H1 (cell line): ENCODE measurements around the gene STAT2. TPM values are rescaled to one million over a fixed set of nuclear protein-coding genes. Genes with fewer than 3 reads are reported as not detected.

Experiments used
- CTCF ChIA-PET: fragments of 300-600 bp; sonication (Branson Sonifier 250); formaldehyde crosslinking; loops from one replicate; lab custom pipeline; 2021; ENCODE audit not compliant: partially characterized antibody; lab: Charles Lee
- POLR2A ChIA-PET: fragments of 300-600 bp; sonication (Branson Sonifier 250); formaldehyde crosslinking; loops from one replicate; lab custom pipeline; 2021; ENCODE audit warnings: inconsistent platforms; ENCODE audit not compliant: partially characterized antibody; lab: Charles Lee
- DNase-seq, 2 experiments: peaks; one replicate each; pipeline versions ENCODE4 v3.0.0 to v3.0.0-alpha.2; 2010 to 2022; ENCODE audit warnings: low spot score in 2 of 2, low read depth in 1 of 2, mixed read lengths in 1 of 2
- FAIRE-seq: peaks from 2 replicates; lab custom pipeline; 2011; peaks lifted over from hg19 to GRCh38; lab: Jason Lieb, UNC
- H2AFZ ChIP-seq: 2 replicates; pipeline ENCODE4 v1.8.1; 2012; ENCODE audit warnings: low read length, inconsistent platforms
- H2AK5ac ChIP-seq: 2 replicates; pipeline ENCODE4 v1.6.1; 2013; ENCODE audit warnings: low read depth, low read length
- H2BK120ac ChIP-seq: replicated peaks from 2 replicates; pipeline ENCODE3; 2013; ENCODE audit warnings: low read depth, low read length, inconsistent platforms
- H2BK12ac ChIP-seq: 2 replicates; pipeline ENCODE4 v1.6.1; 2013; ENCODE audit warnings: low read depth, low read length
- H2BK15ac ChIP-seq: 2 replicates; pipeline ENCODE4 v1.6.1; 2013; ENCODE audit warnings: low read length
- H2BK20ac ChIP-seq: 2 replicates; pipeline ENCODE4 v1.6.1; 2013; ENCODE audit warnings: low read length
- H2BK5ac ChIP-seq: 2 replicates; pipeline ENCODE4 v1.6.1; 2013; ENCODE audit warnings: low read depth, low read length
- H3K14ac ChIP-seq: 2 replicates; pipeline ENCODE4 v1.6.1; 2013; ENCODE audit warnings: inconsistent platforms; ENCODE audit not compliant: insufficient read length
- H3K18ac ChIP-seq: 2 replicates; pipeline ENCODE4 v1.6.1; 2013; ENCODE audit warnings: low read length; ENCODE audit errors: extremely low read depth
- H3K23ac ChIP-seq: 2 replicates; pipeline ENCODE4 v1.6.1; 2013; ENCODE audit warnings: inconsistent platforms; ENCODE audit not compliant: insufficient read length
- H3K23me2 ChIP-seq: 2 replicates; pipeline ENCODE4 v1.6.1; 2013; ENCODE audit warnings: low read depth, low read length
- H3K27ac ChIP-seq: 2 replicates; pipeline ENCODE4 v1.6.1; 2011; ENCODE audit warnings: low read depth, low read length, inconsistent platforms
- H3K27me3 ChIP-seq, 4 experiments: replicated peaks in 1 of 4; 1 replicate in 1 of 4; 2 replicates in 3 of 4; pipeline versions ENCODE4 v1.6.1 to v1.8.1; 2011 to 2013; ENCODE audit warnings: low read length in 3 of 4, mild to moderate bottlenecking in 3 of 4, inconsistent platforms in 2 of 4, mixed read lengths in 2 of 4, moderate library complexity in 1 of 4; ENCODE audit not compliant: control insufficient read depth in 3 of 4, insufficient read depth in 3 of 4; ENCODE audit errors: extremely low read depth in 1 of 4
- H3K36me3 ChIP-seq, 4 experiments: 2 replicates each; pipeline versions ENCODE4 v1.6.1 to v1.8.1; 2011 to 2013; ENCODE audit warnings: mild to moderate bottlenecking in 4 of 4, low read length in 3 of 4, moderate library complexity in 2 of 4, control low read depth in 1 of 4, inconsistent platforms in 1 of 4; ENCODE audit not compliant: insufficient read depth in 4 of 4, control insufficient read depth in 2 of 4
- H3K4ac ChIP-seq: replicated peaks from 2 replicates; pipeline ENCODE3; 2013; ENCODE audit warnings: low read length, low read depth, mixed read lengths, inconsistent platforms; ENCODE audit not compliant: insufficient read length
- H3K4me1 ChIP-seq, 4 experiments: replicated peaks in 1 of 4; 1 replicate in 1 of 4; 2 replicates in 3 of 4; pipeline versions ENCODE4 v1.6.1 to v1.8.1; 2011 to 2013; ENCODE audit warnings: low read length in 3 of 4, inconsistent platforms in 2 of 4, mixed read lengths in 1 of 4; ENCODE audit not compliant: insufficient read depth in 4 of 4, control insufficient read depth in 3 of 4
- H3K4me2 ChIP-seq, 2 experiments: 2 replicates each; pipeline versions ENCODE4 v1.6.1 to v1.8.1; 2011 to 2013; ENCODE audit warnings: low read depth in 2 of 2, low read length in 2 of 2, control low read depth in 1 of 2, inconsistent platforms in 1 of 2, mild to moderate bottlenecking in 1 of 2; ENCODE audit not compliant: insufficient read depth in 1 of 2
- H3K4me3 ChIP-seq, 4 experiments: fragments of 200-600, 300-600 bp in 1 of 4; sonication (generic), shearing (Covaris generic), sonication (Bioruptor Twin) in 1 of 4; 2 replicates each; pipeline versions ENCODE4 v1.5.1 to v1.8.1; 2011 to 2016; ENCODE audit warnings: low read length in 4 of 4, low read depth in 3 of 4, control low read depth in 2 of 4, inconsistent platforms in 2 of 4, mild to moderate bottlenecking in 2 of 4, mixed read lengths in 1 of 4, moderate library complexity in 1 of 4; ENCODE audit not compliant: insufficient read depth in 2 of 4; ENCODE audit errors: extremely low read depth in 1 of 4
- H3K56ac ChIP-seq: replicated peaks from 2 replicates; pipeline ENCODE3; 2013; ENCODE audit warnings: low read depth, mild to moderate bottlenecking, mixed read lengths, low read length, inconsistent platforms; ENCODE audit not compliant: insufficient read length
- H3K79me1 ChIP-seq: 2 replicates; pipeline ENCODE4 v1.6.1; 2013; ENCODE audit warnings: low read depth, low read length, control low read depth
- H3K79me2 ChIP-seq, 2 experiments: 2 replicates each; pipeline versions ENCODE4 v1.6.1 to v1.8.1; 2012 to 2013; ENCODE audit warnings: low read length in 2 of 2, mild to moderate bottlenecking in 2 of 2, inconsistent platforms in 1 of 2; ENCODE audit not compliant: insufficient read depth in 2 of 2, control insufficient read depth in 1 of 2
- H3K9ac ChIP-seq, 4 experiments: replicated peaks in 1 of 4; 1 replicate in 1 of 4; 2 replicates in 3 of 4; pipeline versions ENCODE4 v1.6.1 to v1.8.1; 2011 to 2013; ENCODE audit warnings: low read depth in 3 of 4, low read length in 3 of 4, control low read depth in 2 of 4, mild to moderate bottlenecking in 2 of 4, moderate library complexity in 2 of 4, inconsistent platforms in 1 of 4; ENCODE audit errors: extremely low read depth in 1 of 4
- H3K9me3 ChIP-seq, 2 experiments: 2 replicates each; pipeline versions ENCODE4 v1.6.1 to v1.8.1; 2012 to 2013; ENCODE audit warnings: mild to moderate bottlenecking in 2 of 2, moderate library complexity in 2 of 2, control low read depth in 1 of 2, inconsistent platforms in 1 of 2, low read depth in 1 of 2, low read length in 1 of 2, mixed read lengths in 1 of 2; ENCODE audit not compliant: insufficient read depth in 2 of 2
- H4K20me1 ChIP-seq, 2 experiments: replicated peaks in 1 of 2; 2 replicates each; pipeline versions ENCODE3 to v1.8.1; 2011 to 2013; ENCODE audit warnings: inconsistent platforms in 2 of 2, low read length in 2 of 2, mild to moderate bottlenecking in 1 of 2; ENCODE audit not compliant: insufficient read depth in 2 of 2, control insufficient read depth in 1 of 2
- H4K5ac ChIP-seq: 2 replicates; pipeline ENCODE4 v1.6.1; 2013; ENCODE audit warnings: low read length, low read depth, mixed read lengths, inconsistent platforms; ENCODE audit not compliant: insufficient read length
- H4K8ac ChIP-seq: 2 replicates; pipeline ENCODE4 v1.8.0; 2013; ENCODE audit warnings: mild to moderate bottlenecking, moderate library complexity, low read length, inconsistent platforms; ENCODE audit not compliant: insufficient read depth; ENCODE audit errors: extremely low read depth
- H4K91ac ChIP-seq: replicated peaks from 2 replicates; pipeline ENCODE3; 2013; ENCODE audit warnings: low read length, mixed read lengths, inconsistent platforms; ENCODE audit not compliant: insufficient read length
- CBX8 ChIP-seq: fragments of 300-800, 300-1000 bp; sonication (generic); IDR thresholded peaks from 2 replicates; pipeline ENCODE4 v1.7.1; 2016; ENCODE audit warnings: low read depth, low read length, borderline replicate concordance
- EGR1 ChIP-seq: IDR thresholded peaks from 2 replicates; pipeline ENCODE4 v1.6.1; 2011; ENCODE audit warnings: low read depth, low read length, borderline replicate concordance
- EP300 ChIP-seq, 2 experiments: IDR thresholded peaks; 1 replicate in 1 of 2; 2 replicates in 1 of 2; pipeline ENCODE4 v1.6.1; 2011 to 2012; ENCODE audit warnings: low read depth in 2 of 2, low read length in 2 of 2, mild to moderate bottlenecking in 2 of 2, borderline replicate concordance in 1 of 2, inconsistent platforms in 1 of 2, moderate library complexity in 1 of 2
- GTF2F1 ChIP-seq: IDR thresholded peaks from 2 replicates; pipeline ENCODE4 v1.6.1; 2012; ENCODE audit warnings: low read depth, low read length, improper control_type of control experiment, borderline replicate concordance
- NANOG ChIP-seq: IDR thresholded peaks from 2 replicates; pipeline ENCODE4 v1.6.1; 2011; ENCODE audit warnings: low read length, low read depth, mild to moderate bottlenecking, inconsistent platforms; ENCODE audit not compliant: insufficient read depth, poor library complexity, severe bottlenecking
- POLR2AphosphoS5 ChIP-seq: IDR thresholded peaks from 2 replicates; pipeline ENCODE4 v1.6.1; 2011; ENCODE audit warnings: low read depth, low read length
- POU5F1 ChIP-seq: IDR thresholded peaks from 2 replicates; pipeline ENCODE4 v1.6.1; 2011; ENCODE audit warnings: low read depth, mild to moderate bottlenecking, low read length, moderate library complexity
- RFX5 ChIP-seq: IDR thresholded peaks from 2 replicates; pipeline ENCODE4 v1.6.1; 2011; ENCODE audit warnings: low read depth, low read length, improper control_type of control experiment, borderline replicate concordance
- RXRA ChIP-seq: IDR thresholded peaks from 2 replicates; pipeline ENCODE4 v1.6.1; 2011; ENCODE audit warnings: low read depth, mild to moderate bottlenecking, low read length, moderate library complexity; ENCODE audit not compliant: insufficient read depth
- SIN3A ChIP-seq, 2 experiments: IDR thresholded peaks in 1 of 2; conservative IDR thresholded peaks in 1 of 2; 2 replicates each; pipeline ENCODE4 v1.6.1; 2011 to 2012; ENCODE audit warnings: low read length in 2 of 2, improper control_type of control experiment in 1 of 2, low read depth in 1 of 2, mild to moderate bottlenecking in 1 of 2
- SIX5 ChIP-seq: IDR thresholded peaks from 2 replicates; pipeline ENCODE4 v1.6.1; 2011; ENCODE audit warnings: mild to moderate bottlenecking, low read depth, low read length
- TBP ChIP-seq: IDR thresholded peaks from 2 replicates; pipeline ENCODE4 v1.6.1; 2011; ENCODE audit warnings: low read depth, low read length, improper control_type of control experiment
- YY1 ChIP-seq: IDR thresholded peaks from 2 replicates; pipeline ENCODE4 v1.6.1; 2011; ENCODE audit warnings: low read depth, mild to moderate bottlenecking, low read length
- WGBS, 2 experiments: shearing (Covaris generic) in 1 of 2; methylation state at CpG; one replicate each; pipeline versions ENCODE4 v1.1.6 to v1.1.7; 2013 to 2015; ENCODE audit warnings: low lambda C conversion rate in 2 of 2, mixed read lengths in 2 of 2, inconsistent platforms in 1 of 2, low coverage in 1 of 2, missing lambda C conversion rate in 1 of 2; ENCODE audit not compliant: insufficient replicate concordance in 2 of 2, insufficient coverage in 1 of 2, insufficient read length in 1 of 2; ENCODE audit errors: extremely low coverage in 1 of 2, missing lambda C conversion rate in 1 of 2; 5-methylcytosine and 5-hydroxymethylcytosine counted together
- polyA plus RNA-seq, 7 experiments: library from polyadenylated mRNA; depleted of rRNA in 3 of 7; stranded (reverse) in 5 of 7; unstranded in 2 of 7; fragments of >200 nt in 5 of 7; fragments of 200-250 nt in 2 of 7; gene quantifications; 1 replicate in 5 of 7; 2 replicates in 1 of 7; 4 replicates in 1 of 7; pipeline versions ENCODE4 v1.2.1 to v1.2.3, GENCODE V29; 2011 to 2013; ENCODE audit warnings: missing spikeins in 2 of 7, mixed read lengths in 2 of 7
- total RNA-seq: library from RNA; stranded (reverse); fragmentation: NEBNext Ultra II Directional; extraction: Animal tissue kit (Norgen Biotek cat#: 25700); gene quantifications from 2 replicates; pipeline ENCODE4 v1.2.1, GENCODE V29; 2021

Gene STAT2
- total and polyA plus RNA-seq, 2 of the 8 experiments (the other 6 are each of a cell fraction or from before 2014, with no cell fraction given) = 37.1 to 44.7 TPM

DNA sequence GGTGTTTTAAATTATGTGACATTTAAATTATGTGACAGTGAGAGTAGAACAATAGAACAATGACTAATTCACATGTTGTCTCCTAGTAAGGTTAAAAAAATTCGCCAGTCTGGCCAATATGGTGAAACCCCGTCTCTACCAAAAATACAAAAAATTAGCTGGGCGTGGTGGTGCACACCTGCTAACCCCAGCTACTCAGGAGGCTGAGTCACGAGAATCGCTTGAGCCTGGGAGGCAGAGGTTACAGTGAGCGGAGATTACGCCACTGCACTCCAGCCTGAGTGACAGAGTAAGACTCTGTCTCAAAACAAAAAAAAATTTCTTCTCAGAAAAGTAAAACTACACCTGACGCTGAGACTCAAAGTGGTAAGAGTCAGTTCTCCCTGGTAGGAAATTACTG, 62.5 kb downstream of the STAT2 start:
- ChIA-PET CTCF (interaction anchor here (1.0 to 1.9 kb wide), 5 partner anchors 29 to 129 kb away, joined by 3 to 5 read pairs (median 3); no protein-coding TSS in a partner anchor), POLR2A (interaction anchor here (0.7 to 1.7 kb wide), 7 partner anchors 23 to 180 kb away, joined by 3 to 5 read pairs (median 3); partner anchors contain the start of genes MYL6, PAN2, RNF41 and ZC3H10)
- H3K79me2 ChIP-seq = peaks cover 12 to 51% of the 10 kb centered on the region in 2 experiments
- no peak overlapping the region for H4K5ac ChIP-seq
- H3K9ac ChIP-seq = no peak overlapping the region
- H3K23me2 ChIP-seq = peaks cover 3% of the 10 kb centered on the region; the same call in 1 of the 2 replicates
- H2AK5ac ChIP-seq = no peak overlapping the region
- H3K79me1 ChIP-seq = no peaks in the 10 kb centered on the region
- no peak overlapping the region for H2BK5ac ChIP-seq
- peaks cover 0 to 5% of the 10 kb centered on the region in 2 experiments for H4K20me1 ChIP-seq
- no peaks in the 10 kb centered on the region for H3K9me3 ChIP-seq
- no peak overlapping the region for H3K18ac ChIP-seq
- H3K14ac ChIP-seq = no peak overlapping the region
- no peak overlapping the region for H3K4ac ChIP-seq
- H4K91ac ChIP-seq = no peak overlapping the region
- H3K4me2 ChIP-seq = no peak overlapping the region
- H2AFZ ChIP-seq = no peak overlapping the region
- DNase-seq (no peak), FAIRE-seq (no peak)
- no peak overlapping the region for H3K4me3 ChIP-seq
- H3K23ac ChIP-seq = no peak overlapping the region
- peaks cover 0 to 9% (median 2%) of the 10 kb centered on the region in 4 experiments; a peak in 4 of 7 replicates for H3K4me1 ChIP-seq
- WGBS, 2 experiments = 93% methylated on average over 8 of the region's 8 CpGs; no CpG with 5 or more reads in 1 of the 2 experiments
- no peaks in the 10 kb centered on the region for H3K27me3 ChIP-seq
- H2BK120ac ChIP-seq = no peak overlapping the region
- H2BK12ac ChIP-seq = no peak overlapping the region
- H2BK20ac ChIP-seq = no peak overlapping the region
- H2BK15ac ChIP-seq = no peak overlapping the region
- no peak overlapping the region for H4K8ac ChIP-seq
- peaks cover 0 to 9% (median 1%) of the 10 kb centered on the region in 4 experiments; a peak in 3 of 8 replicates for H3K36me3 ChIP-seq
- no peak overlapping the region for H3K27ac ChIP-seq
- H3K56ac ChIP-seq = no peak overlapping the region
- TF ChIP-seq SIN3A (conservative IDR thresholded peaks at IDR 0.05 in 1 of 2, IDR thresholded peaks at IDR 0.05 in 1 of 2; ENCODE audit: low read depth in 1 of 2, low read length in 2 of 2) (no peak), POLR2AphosphoS5 (no peak), SIX5 (no peak), POU5F1 (no peak), YY1 (no peak), GTF2F1 (no peak), TBP (no peak), NANOG (no peak), EGR1 (no peak), CBX8 (no peak), RFX5 (no peak), EP300 (IDR thresholded peaks at IDR 0.05; ENCODE audit: borderline replicate concordance in 1 of 2, low read depth in 2 of 2, low read length in 2 of 2) (no peak), RXRA (no peak)
